COR-L47 (cell line): ENCODE results near the gene PANK2.
"Not testable (repeated sequence)": the region's sequence is repeated elsewhere in the genome, so short reads cannot be mapped to it uniquely, and the experiment has no call there.

ENCODE experiments used
- DNase-seq: peaks from one replicate; lab custom pipeline; 2025; lab: John Stamatoyannopoulos, UW

PANK2 gene

GRCh38 chr20:3927486-3928291, 38.5 kb downstream of the PANK2 start:
- DNase-seq: peak; percentile 20

GRCh38 chr20:3929713-3930060, 40.5 kb downstream of the PANK2 start:
- DNase-seq: no peak

GRCh38 chr20:3930265-3931206, 41.3 kb downstream of the PANK2 start:
- DNase-seq: no peak

GRCh38 chr20:3931664-3932063, 42.5 kb downstream of the PANK2 start:
- DNase-seq: no peak

GRCh38 chr20:3932277-3932676, 43.1 kb downstream of the PANK2 start:
- no peak for DNase-seq

- no peak for DNase-seq
These were observed 43.5 kb downstream of the PANK2 start for GRCh38 chr20:3932681-3933080.

- DNase-seq: no peak
These were observed 44.0 kb downstream of the PANK2 start for GRCh38 chr20:3933218-3933617.

GRCh38 chr20:3934624-3935023, 45.4 kb downstream of the PANK2 start:
- DNase-seq: no peak

GRCh38 chr20:3935295-3935955, 46.2 kb downstream of the PANK2 start:
- DNase-seq: no peak

GRCh38 chr20:3935956-3936340, 46.8 kb downstream of the PANK2 start:
- DNase-seq: no peak

GRCh38 chr20:3937618-3938017, 48.4 kb downstream of the PANK2 start:
- DNase-seq: no peak

GRCh38 chr20:3940905-3941304, 51.7 kb downstream of the PANK2 start:
- no peak for DNase-seq

- not testable (repeated sequence) for DNase-seq
These were observed 57.5 kb downstream of the PANK2 start for GRCh38 chr20:3946666-3947065.

- DNase-seq: no peak
These were observed 75.5 kb downstream of the PANK2 start for GRCh38 chr20:3964719-3965118.

- no peak for DNase-seq
These were observed 77.4 kb downstream of the PANK2 start for GRCh38 chr20:3966571-3966970.

- no peak for DNase-seq
These were observed 80.8 kb downstream of the PANK2 start for GRCh38 chr20:3970016-3970415.

GRCh38 chr20:3971145-3971544, 82.0 kb downstream of the PANK2 start:
- DNase-seq: no peak

GRCh38 chr20:3972161-3972560, 83.0 kb downstream of the PANK2 start:
- no peak for DNase-seq

- not testable (repeated sequence) for DNase-seq
These were observed 83.4 kb downstream of the PANK2 start for GRCh38 chr20:3972631-3973030.

GRCh38 chr20:3973705-3974104, 84.5 kb downstream of the PANK2 start:
- no peak for DNase-seq

- no peak for DNase-seq
These were observed 87.3 kb downstream of the PANK2 start for GRCh38 chr20:3976511-3976910.
